ENCODE data around the gene CCNJ. TPM values are rescaled to one million over a fixed set of nuclear protein-coding genes. Genes with fewer than 3 reads are reported as not detected.
A peak's percentile ranks its signal among the peaks of the same experiment; 100 is the strongest.
"Not testable (repeated sequence)": the region's sequence is repeated elsewhere in the genome, so short reads cannot be mapped to it uniquely, and the experiment has no call there.

Gene CCNJ
- total RNA-seq, 1 experiment from 2014 or later = 25.6 TPM

GRCh38 chr10:96046546-96046945, 3.2 kb downstream of the CCNJ start:
- H3K27me3 ChIP-seq (replicated peaks; ENCODE audit: insufficient read depth, low read depth, low read length, poor library complexity) = no peaks in the 10 kb centered on the region
- no peak for DNase-seq (ENCODE audit: low spot score)
- no peak overlapping the region for H3K4me3 ChIP-seq (ENCODE audit: low read depth, low read length, poor library complexity, severe bottlenecking)
- H3K36me3 ChIP-seq (ENCODE audit: insufficient read depth, low read length, poor library complexity, severe bottlenecking) = peaks cover 10% of the 10 kb centered on the region
- no peak overlapping the region for H3K27ac ChIP-seq (ENCODE audit: low read depth, low read length, poor library complexity, severe bottlenecking)
- CTCF ChIA-PET = no interaction called here
- intact Hi-C loops (cut with micrococcal nuclease; ENCODE audit: unreplicated experiment) = no loop called here
- H3K9me3 ChIP-seq (ENCODE audit: low read depth, low read length, poor library complexity, severe bottlenecking) = no peaks in the 10 kb centered on the region
- BruUV-seq (replicated peaks) = no TSS peak
- H3K4me1 ChIP-seq (ENCODE audit: insufficient read depth, low read length, poor library complexity, severe bottlenecking) = peaks cover 18% of the 10 kb centered on the region
- POLR2A ChIA-PET (ENCODE audit: low non-redundant PET) = no interaction called here
- no peak for TF ChIP-seq CTCF (conservative IDR thresholded peaks at IDR 0.05; ENCODE audit: low read depth, low read length)
- TF ChIP-seq EZH2 (IDR thresholded peaks at IDR 0.05; ENCODE audit: borderline replicate concordance, low read depth, low read length, poor library complexity, severe bottlenecking) = no peak

GRCh38 chr10:96047004-96047649, 3.7 kb downstream of the CCNJ start:
- H3K36me3 ChIP-seq (ENCODE audit: insufficient read depth, low read length, poor library complexity, severe bottlenecking) = peaks cover 10% of the 10 kb centered on the region
- H3K27ac ChIP-seq (ENCODE audit: low read depth, low read length, poor library complexity, severe bottlenecking) = no peak overlapping the region
- H3K4me3 ChIP-seq (ENCODE audit: low read depth, low read length, poor library complexity, severe bottlenecking) = no peak overlapping the region
- intact Hi-C loops (cut with micrococcal nuclease; ENCODE audit: unreplicated experiment) = no loop called here
- no peaks in the 10 kb centered on the region for H3K9me3 ChIP-seq (ENCODE audit: low read depth, low read length, poor library complexity, severe bottlenecking)
- BruUV-seq (replicated peaks) = no TSS peak
- no peak for DNase-seq (ENCODE audit: low spot score)
- peak; percentile 26; the same call in 1 of the 2 replicates for TF ChIP-seq CTCF (conservative IDR thresholded peaks at IDR 0.05; ENCODE audit: low read depth, low read length)
- TF ChIP-seq EZH2 (IDR thresholded peaks at IDR 0.05; ENCODE audit: borderline replicate concordance, low read depth, low read length, poor library complexity, severe bottlenecking) = no peak
- ChIA-PET POLR2A (ENCODE audit: low non-redundant PET) (no interaction called here), CTCF (no interaction called here)
- no peaks in the 10 kb centered on the region for H3K27me3 ChIP-seq (replicated peaks; ENCODE audit: insufficient read depth, low read depth, low read length, poor library complexity)
- H3K4me1 ChIP-seq (ENCODE audit: insufficient read depth, low read length, poor library complexity, severe bottlenecking) = peaks cover 18% of the 10 kb centered on the region

GRCh38 chr10:96047925-96048324, 4.5 kb downstream of the CCNJ start:
- Histone ChIP-seq H3K4me1 (ENCODE audit: insufficient read depth, low read length, poor library complexity, severe bottlenecking) (peaks cover 13% of the 10 kb centered on the region), H3K36me3 (ENCODE audit: insufficient read depth, low read length, poor library complexity, severe bottlenecking) (peaks cover 10% of the 10 kb centered on the region)
- H3K27me3 ChIP-seq (replicated peaks; ENCODE audit: insufficient read depth, low read depth, low read length, poor library complexity); H3K4me3 ChIP-seq (ENCODE audit: low read depth, low read length, poor library complexity, severe bottlenecking); DNase-seq (ENCODE audit: low spot score); BruUV-seq (replicated peaks); intact Hi-C loops (cut with micrococcal nuclease; ENCODE audit: unreplicated experiment); H3K9me3 ChIP-seq (ENCODE audit: low read depth, low read length, poor library complexity, severe bottlenecking); CTCF ChIA-PET; H3K27ac ChIP-seq (ENCODE audit: low read depth, low read length, poor library complexity, severe bottlenecking); POLR2A ChIA-PET (ENCODE audit: low non-redundant PET): not testable (repeated sequence)

GRCh38 chr10:96049340-96049739, 6.0 kb downstream of the CCNJ start:
- ChIA-PET CTCF (no interaction called here), POLR2A (ENCODE audit: low non-redundant PET) (no interaction called here)
- Histone ChIP-seq H3K9me3 (ENCODE audit: low read depth, low read length, poor library complexity, severe bottlenecking) (no peaks in the 10 kb centered on the region), H3K36me3 (ENCODE audit: insufficient read depth, low read length, poor library complexity, severe bottlenecking) (peaks cover 10% of the 10 kb centered on the region), H3K27me3 (replicated peaks; ENCODE audit: insufficient read depth, low read depth, low read length, poor library complexity) (no peaks in the 10 kb centered on the region), H3K27ac (ENCODE audit: low read depth, low read length, poor library complexity, severe bottlenecking) (no peak overlapping the region), H3K4me1 (ENCODE audit: insufficient read depth, low read length, poor library complexity, severe bottlenecking) (peaks cover 12% of the 10 kb centered on the region), H3K4me3 (ENCODE audit: low read depth, low read length, poor library complexity, severe bottlenecking) (no peak overlapping the region)
- BruUV-seq (replicated peaks) = no TSS peak
- TF ChIP-seq CTCF (conservative IDR thresholded peaks at IDR 0.05; ENCODE audit: low read depth, low read length) = no peak
- no peak for DNase-seq (ENCODE audit: low spot score)
- intact Hi-C loops (cut with micrococcal nuclease; ENCODE audit: unreplicated experiment) = no loop called here

Measured in A673 (cell line).